IPS DF 6.9 (cell line): ENCODE results near the gene FBXL13.

Source experiments
- DNase-seq: peaks from one replicate; pipeline ENCODE4 v3.0.0-alpha.2; 2013; ENCODE audit warnings: low read depth, low spot score
- H3K27ac ChIP-seq: one replicate; pipeline ENCODE4 v1.5.1; 2013; ENCODE audit warnings: low read length, control low read depth
- H3K27me3 ChIP-seq: 2 replicates; pipeline ENCODE4 v1.6.1; 2013; ENCODE audit warnings: mild to moderate bottlenecking, low read length; ENCODE audit not compliant: control insufficient read depth, insufficient read depth
- H3K36me3 ChIP-seq: 2 replicates; pipeline ENCODE4 v1.6.1; 2013; ENCODE audit warnings: low read length; ENCODE audit not compliant: control insufficient read depth, insufficient read depth
- H3K4me1 ChIP-seq: 2 replicates; pipeline ENCODE4 v1.6.1; 2013; ENCODE audit warnings: low read length; ENCODE audit not compliant: control insufficient read depth, insufficient read depth
- H3K4me3 ChIP-seq: 2 replicates; pipeline ENCODE4 v1.5.1; 2013; ENCODE audit warnings: mild to moderate bottlenecking, low read length
- H3K9me3 ChIP-seq: 2 replicates; pipeline ENCODE4 v1.6.1; 2013; ENCODE audit warnings: low read length, inconsistent platforms; ENCODE audit not compliant: control insufficient read depth, insufficient read depth
- WGBS: extraction: QIAGEN DNeasy Blood & Tissue Kit; methylation state at CpG from one replicate; pipeline ENCODE4 v1.1.7; 2013; ENCODE audit warnings: mixed read lengths, missing lambda C conversion rate; ENCODE audit not compliant: insufficient read length, insufficient coverage; 5-methylcytosine and 5-hydroxymethylcytosine counted together

The FBXL13 gene

GRCh38 chr7:102823390-102824119 is 251.0 kb downstream of the FBXL13 start:
- H3K4me1 ChIP-seq, result no peaks in the 10 kb centered on the region
- WGBS, result no CpG with 5 or more reads among the region's 6 CpGs
- H3K27ac ChIP-seq, result no peak overlapping the region
- no peak overlapping the region for H3K4me3 ChIP-seq
- H3K9me3 ChIP-seq, result no peaks in the 10 kb centered on the region
- no peaks in the 10 kb centered on the region for H3K36me3 ChIP-seq
- H3K27me3 ChIP-seq, result no peaks in the 10 kb centered on the region
- no peak for DNase-seq

DNA sequence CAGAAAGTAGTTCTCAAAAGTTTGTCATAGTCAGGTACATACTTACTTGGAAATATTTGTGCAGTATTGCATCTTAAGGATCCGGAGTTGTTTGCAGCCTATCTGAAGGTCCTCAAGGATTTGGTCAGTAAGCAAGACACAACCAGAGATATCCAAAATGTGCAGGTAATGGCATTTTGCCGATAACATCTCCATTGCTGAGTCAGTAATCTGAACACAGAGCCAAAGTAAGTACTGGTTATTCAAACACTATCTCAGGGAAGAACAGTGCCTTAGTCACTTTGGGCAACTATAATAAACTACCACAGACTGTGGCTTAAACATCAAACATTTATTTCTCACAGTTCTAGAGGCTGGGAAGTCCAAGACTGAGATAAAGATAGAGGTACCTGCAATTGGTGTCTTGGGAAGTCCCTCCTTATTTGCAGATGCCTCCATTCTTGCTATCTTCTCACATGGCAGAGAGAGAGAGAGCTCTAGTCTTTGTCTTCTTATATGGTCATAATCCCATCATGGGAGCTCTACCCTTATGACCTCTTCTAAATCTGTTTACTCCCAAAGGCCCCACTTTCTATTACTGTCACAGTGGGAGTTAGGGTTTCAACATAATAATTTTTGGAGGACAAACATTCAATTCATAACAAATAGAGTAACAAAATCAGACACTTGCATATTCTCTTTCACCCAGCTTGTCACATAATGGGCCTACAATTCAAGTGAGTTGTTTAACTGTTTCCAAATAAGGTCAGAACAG is 252.4 kb downstream of the FBXL13 start:
- no peak overlapping the region for H3K27ac ChIP-seq
- DNase-seq, result no peak
- H3K4me1 ChIP-seq, result no peaks in the 10 kb centered on the region
- no peaks in the 10 kb centered on the region for H3K27me3 ChIP-seq
- WGBS, result no CpG with 5 or more reads among the region's 2 CpGs
- H3K4me3 ChIP-seq, result no peak overlapping the region
- no peaks in the 10 kb centered on the region for H3K9me3 ChIP-seq
- no peaks in the 10 kb centered on the region for H3K36me3 ChIP-seq

- H3K27ac ChIP-seq, result no peak overlapping the region
- no peak for DNase-seq
- WGBS, result no CpG with 5 or more reads among the region's 2 CpGs
Observed at GRCh38 chr7:102819151-102819550, 255.4 kb downstream of the FBXL13 start.

GRCh38 chr7:102817616-102818573 is 256.7 kb downstream of the FBXL13 start:
- WGBS, result no CpG with 5 or more reads among the region's 4 CpGs
- Histone ChIP-seq H3K4me1 (no peaks in the 10 kb centered on the region), H3K9me3 (no peaks in the 10 kb centered on the region), H3K36me3 (no peaks in the 10 kb centered on the region), H3K4me3 (no peak overlapping the region), H3K27ac (no peak overlapping the region), H3K27me3 (no peaks in the 10 kb centered on the region)
- no peak for DNase-seq

More at GRCh38 chr7:102819151-102819550, 255.4 kb downstream of the FBXL13 start:
- Histone ChIP-seq H3K9me3 (no peaks in the 10 kb centered on the region), H3K27me3 (no peaks in the 10 kb centered on the region), H3K4me1 (no peaks in the 10 kb centered on the region), H3K4me3 (no peak overlapping the region), H3K36me3 (no peaks in the 10 kb centered on the region)

DNA sequence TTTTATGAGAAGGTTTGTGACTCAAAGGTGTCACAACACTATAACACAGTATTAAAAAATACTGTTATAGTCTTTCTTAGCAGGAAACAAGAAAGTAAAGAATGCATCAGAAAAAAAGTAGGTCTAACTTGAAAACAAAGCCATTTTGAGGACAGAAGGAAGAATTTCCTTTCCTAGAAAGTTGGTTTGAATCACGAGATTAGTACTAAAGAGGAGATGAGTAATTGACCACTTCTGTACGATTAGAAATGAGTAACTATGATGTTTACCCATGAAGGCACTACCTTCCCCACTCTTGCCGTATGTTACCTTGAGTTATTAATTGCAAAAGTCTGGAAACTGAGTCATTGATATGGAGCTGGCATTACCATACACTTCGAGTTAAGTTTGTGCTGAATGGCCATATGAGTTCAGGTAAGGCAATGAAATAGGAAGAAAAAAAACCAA is 260.5 kb downstream of the FBXL13 start:
- WGBS, result no CpG with 5 or more reads among the region's 4 CpGs

GRCh38 chr7:102813191-102814024 is 261.2 kb downstream of the FBXL13 start:
- DNase-seq, result no peak
- Histone ChIP-seq H3K27me3 (no peaks in the 10 kb centered on the region), H3K4me1 (no peaks in the 10 kb centered on the region), H3K36me3 (no peaks in the 10 kb centered on the region), H3K9me3 (no peaks in the 10 kb centered on the region), H3K27ac (no peak overlapping the region), H3K4me3 (no peak overlapping the region)
- WGBS, result no CpG with 5 or more reads among the region's 2 CpGs

More for the DNA sequence above, 260.5 kb downstream of the FBXL13 start:
- Histone ChIP-seq H3K27ac (no peak overlapping the region), H3K36me3 (no peaks in the 10 kb centered on the region), H3K4me1 (no peaks in the 10 kb centered on the region), H3K4me3 (no peak overlapping the region), H3K9me3 (no peaks in the 10 kb centered on the region), H3K27me3 (no peaks in the 10 kb centered on the region)
- DNase-seq, result no peak

GRCh38 chr7:102811942-102812678 is 262.5 kb downstream of the FBXL13 start:
- WGBS, result no CpG with 5 or more reads among the region's 8 CpGs
- Histone ChIP-seq H3K27me3 (no peaks in the 10 kb centered on the region), H3K4me1 (no peaks in the 10 kb centered on the region), H3K9me3 (no peaks in the 10 kb centered on the region), H3K4me3 (no peak overlapping the region), H3K27ac (no peak overlapping the region), H3K36me3 (no peaks in the 10 kb centered on the region)
- DNase-seq, result no peak

- Histone ChIP-seq H3K4me1 (no peaks in the 10 kb centered on the region), H3K27me3 (no peaks in the 10 kb centered on the region), H3K36me3 (no peaks in the 10 kb centered on the region), H3K4me3 (no peak overlapping the region), H3K9me3 (no peaks in the 10 kb centered on the region), H3K27ac (no peak overlapping the region)
- no peak for DNase-seq
Observed at GRCh38 chr7:102810916-102811315, 263.7 kb downstream of the FBXL13 start.

DNA sequence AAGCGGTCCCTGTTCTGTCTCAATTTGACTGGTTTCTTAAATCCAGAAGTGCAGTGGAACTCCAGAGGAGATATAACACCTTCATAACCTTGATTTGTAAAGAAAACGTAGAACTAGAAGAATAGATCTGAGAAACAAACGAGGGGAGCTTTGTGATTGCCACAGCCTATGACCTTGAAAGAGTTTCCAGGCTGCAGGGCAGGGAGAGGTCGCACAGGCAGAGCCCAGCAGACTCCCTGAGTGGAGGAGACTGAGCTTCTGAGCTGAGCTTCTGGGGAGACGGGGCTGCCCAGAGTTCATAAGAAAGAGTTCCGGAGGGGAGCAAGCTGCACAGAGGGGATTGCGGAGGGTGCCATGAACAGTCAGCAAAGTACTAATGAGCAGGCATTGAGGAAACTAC is 268.0 kb downstream of the FBXL13 start:
- H3K9me3 ChIP-seq, result no peaks in the 10 kb centered on the region
- H3K36me3 ChIP-seq, result no peaks in the 10 kb centered on the region
- no peaks in the 10 kb centered on the region for H3K27me3 ChIP-seq
- H3K27ac ChIP-seq, result no peak overlapping the region
- no peak for DNase-seq
- no peaks in the 10 kb centered on the region for H3K4me1 ChIP-seq
- no CpG with 5 or more reads among the region's 7 CpGs for WGBS
- no peak overlapping the region for H3K4me3 ChIP-seq
